ENCODE data around the gene DEPDC1B. TPM values are rescaled to one million over a fixed set of nuclear protein-coding genes. Genes with fewer than 3 reads are reported as not detected.

The DEPDC1B gene
- total RNA-seq, 6 experiments from 2014 or later = 0.15 to 0.98 (median 0.47) TPM; not detected in 1

DNA sequence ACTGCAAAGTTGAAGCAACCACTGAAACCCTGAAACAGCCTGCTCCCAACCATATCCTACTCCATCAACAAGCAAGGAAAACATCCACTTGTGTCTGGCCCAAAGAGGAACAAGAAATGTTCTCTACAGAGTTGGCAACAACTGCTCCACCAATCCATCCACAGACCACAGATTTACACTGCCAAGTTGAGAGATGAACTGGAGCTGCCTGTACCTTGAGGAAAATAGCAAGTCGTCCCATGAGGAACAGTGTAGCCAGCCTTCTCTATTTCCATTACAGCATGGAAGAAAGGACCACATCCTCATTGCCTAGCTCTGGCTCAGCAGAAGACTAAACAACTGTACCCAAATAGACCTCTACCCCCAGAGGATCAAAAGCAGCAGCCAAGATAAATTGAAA is 60.4 kb downstream of the DEPDC1B start:
- H3K27me3 ChIP-seq = no peaks in the 10 kb centered on the region
- TF ChIP-seq, protein P1, sequence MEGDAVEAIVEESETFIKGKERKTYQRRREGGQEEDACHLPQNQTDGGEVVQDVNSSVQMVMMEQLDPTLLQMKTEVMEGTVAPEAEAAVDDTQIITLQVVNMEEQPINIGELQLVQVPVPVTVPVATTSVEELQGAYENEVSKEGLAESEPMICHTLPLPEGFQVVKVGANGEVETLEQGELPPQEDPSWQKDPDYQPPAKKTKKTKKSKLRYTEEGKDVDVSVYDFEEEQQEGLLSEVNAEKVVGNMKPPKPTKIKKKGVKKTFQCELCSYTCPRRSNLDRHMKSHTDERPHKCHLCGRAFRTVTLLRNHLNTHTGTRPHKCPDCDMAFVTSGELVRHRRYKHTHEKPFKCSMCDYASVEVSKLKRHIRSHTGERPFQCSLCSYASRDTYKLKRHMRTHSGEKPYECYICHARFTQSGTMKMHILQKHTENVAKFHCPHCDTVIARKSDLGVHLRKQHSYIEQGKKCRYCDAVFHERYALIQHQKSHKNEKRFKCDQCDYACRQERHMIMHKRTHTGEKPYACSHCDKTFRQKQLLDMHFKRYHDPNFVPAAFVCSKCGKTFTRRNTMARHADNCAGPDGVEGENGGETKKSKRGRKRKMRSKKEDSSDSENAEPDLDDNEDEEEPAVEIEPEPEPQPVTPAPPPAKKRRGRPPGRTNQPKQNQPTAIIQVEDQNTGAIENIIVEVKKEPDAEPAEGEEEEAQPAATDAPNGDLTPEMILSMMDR (IDR thresholded peaks at IDR 0.05) = no peak
- no peak for TF ChIP-seq POLR2A (IDR thresholded peaks at IDR 0.05)
- H3K36me3 ChIP-seq = no peaks in the 10 kb centered on the region
- ATAC-seq = no peak
- H3K4me3 ChIP-seq = no peak overlapping the region
- no CpG with 5 or more reads among the region's 1 CpG for WGBS (ENCODE audit: insufficient coverage, low coverage, low lambda C conversion rate, missing lambda C conversion rate)
- no peak for DNase-seq
- intact Hi-C loops (cut with DNase I) = no loop called here
- no peaks in the 10 kb centered on the region for H3K4me1 ChIP-seq
- no peaks in the 10 kb centered on the region for H3K9me3 ChIP-seq
- no peak overlapping the region for H3K27ac ChIP-seq

DNA sequence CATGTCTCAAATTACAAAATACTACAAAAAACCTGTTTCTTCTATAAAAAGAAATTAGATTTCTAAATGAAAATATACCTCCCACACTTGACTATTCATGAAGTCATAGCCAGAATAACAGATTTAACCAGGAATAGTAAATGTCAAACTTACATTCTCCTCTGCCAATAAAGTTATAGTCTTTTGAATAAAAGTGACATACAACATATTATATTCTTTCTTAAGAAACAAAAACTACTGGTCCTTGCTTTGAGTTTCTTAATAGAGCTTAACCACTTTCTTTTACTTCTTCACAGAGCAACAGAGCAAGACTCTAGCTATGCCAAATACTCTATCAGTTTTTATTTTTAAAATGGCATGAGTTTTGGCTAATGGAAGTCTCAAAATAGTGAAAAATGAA is 61.7 kb downstream of the DEPDC1B start:
- no peak for TF ChIP-seq POLR2A (IDR thresholded peaks at IDR 0.05)
- TF ChIP-seq, protein P1 (IDR thresholded peaks at IDR 0.05) = no peak
- intact Hi-C loops (cut with DNase I) = no loop called here

DNA sequence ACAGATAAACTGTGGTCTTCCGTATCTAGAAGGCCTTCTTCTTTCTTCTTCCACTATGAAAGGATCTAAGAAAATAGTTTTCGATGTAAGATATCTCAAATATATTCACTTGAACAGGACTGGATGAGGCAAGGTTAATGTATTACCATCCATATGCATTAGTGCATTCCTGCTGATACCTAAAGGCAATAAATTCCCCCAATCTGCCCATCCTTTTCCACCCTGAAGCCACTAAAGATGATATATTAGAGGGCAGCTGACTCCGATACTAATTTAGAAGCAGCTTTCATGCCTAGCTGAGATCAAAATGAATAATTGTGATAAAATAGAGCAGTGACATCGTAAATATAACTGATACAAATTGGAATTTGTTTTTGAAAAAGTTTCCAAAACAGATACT is 63.3 kb downstream of the DEPDC1B start:
- intact Hi-C loops (cut with DNase I) = no loop called here
- H3K9me3 ChIP-seq = no peaks in the 10 kb centered on the region
- H3K4me1 ChIP-seq = no peaks in the 10 kb centered on the region
- 94% methylated on average over 4 of the region's 4 CpGs for WGBS (ENCODE audit: insufficient coverage, low coverage, low lambda C conversion rate, missing lambda C conversion rate)
- H3K4me3 ChIP-seq = no peak overlapping the region
- DNase-seq (no peak), ATAC-seq (no peak)
- H3K36me3 ChIP-seq = no peaks in the 10 kb centered on the region
- H3K27ac ChIP-seq = no peak overlapping the region
- TF ChIP-seq, protein P1 (IDR thresholded peaks at IDR 0.05) = no peak
- TF ChIP-seq POLR2A (IDR thresholded peaks at IDR 0.05) = no peak
- no peaks in the 10 kb centered on the region for H3K27me3 ChIP-seq

More for the DNA sequence above, 61.7 kb downstream of the DEPDC1B start:
- no peak for ATAC-seq
- H3K9me3 ChIP-seq = no peaks in the 10 kb centered on the region
- no peak overlapping the region for H3K4me3 ChIP-seq
- no peak overlapping the region for H3K27ac ChIP-seq
- H3K27me3 ChIP-seq = no peaks in the 10 kb centered on the region
- H3K4me1 ChIP-seq = no peaks in the 10 kb centered on the region
- H3K36me3 ChIP-seq = no peaks in the 10 kb centered on the region
- no peak for DNase-seq

DNA sequence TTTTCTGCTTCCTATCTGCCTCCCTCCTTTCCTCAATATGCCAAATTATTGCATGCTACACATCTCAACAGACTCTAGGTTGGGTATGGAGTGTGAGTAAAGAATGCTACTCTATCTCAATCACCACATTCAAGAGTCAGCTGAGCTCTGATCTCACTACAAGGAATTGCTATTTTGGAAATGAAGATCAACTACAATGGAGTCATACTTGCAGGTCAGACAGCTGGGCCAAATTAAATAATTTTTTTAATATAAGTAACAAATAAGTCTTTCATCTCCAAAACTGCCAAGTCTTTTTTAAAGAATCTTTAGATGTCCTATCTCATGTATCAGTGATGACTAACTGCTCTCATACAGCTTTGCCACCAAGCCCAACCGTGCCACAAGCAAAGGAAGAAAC is 64.0 kb downstream of the DEPDC1B start:
- H3K9me3 ChIP-seq = no peaks in the 10 kb centered on the region
- ATAC-seq (no peak), DNase-seq (no peak)
- no peak overlapping the region for H3K4me3 ChIP-seq
- intact Hi-C loops (cut with DNase I) = no loop called here
- H3K36me3 ChIP-seq = no peaks in the 10 kb centered on the region
- no peaks in the 10 kb centered on the region for H3K4me1 ChIP-seq
- no peaks in the 10 kb centered on the region for H3K27me3 ChIP-seq
- WGBS (ENCODE audit: insufficient coverage, low coverage, low lambda C conversion rate, missing lambda C conversion rate) = 100% methylated on average over 1 of the region's 1 CpG
- H3K27ac ChIP-seq = no peak overlapping the region
- TF ChIP-seq, protein P1 (IDR thresholded peaks at IDR 0.05) = no peak
- no peak for TF ChIP-seq POLR2A (IDR thresholded peaks at IDR 0.05)

DNA sequence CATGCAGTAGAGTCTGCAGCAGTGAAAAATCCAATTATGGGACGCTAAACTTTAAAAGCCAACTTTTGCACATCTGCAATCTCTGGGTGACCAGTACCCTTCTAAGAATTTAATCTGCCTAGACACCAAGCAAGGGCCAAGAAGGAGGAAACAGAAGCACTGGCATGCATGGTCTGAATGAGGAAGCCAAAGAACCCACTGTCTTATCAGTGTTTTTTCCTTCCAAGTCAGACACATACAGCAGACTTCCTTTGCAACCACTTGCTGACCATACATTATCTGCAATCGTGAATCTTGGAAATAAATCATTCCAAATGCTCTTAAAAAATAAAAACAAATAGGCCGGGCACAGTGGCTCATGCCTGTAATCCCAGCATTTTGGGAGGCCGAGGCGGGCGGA is 65.9 kb downstream of the DEPDC1B start:
- no peaks in the 10 kb centered on the region for H3K27me3 ChIP-seq
- no peak overlapping the region for H3K4me3 ChIP-seq
- TF ChIP-seq POLR2A (IDR thresholded peaks at IDR 0.05) = no peak
- TF ChIP-seq, protein P1 (IDR thresholded peaks at IDR 0.05) = no peak
- ATAC-seq = peak in 3 of 4 donors; percentile 59 to 62 (median 59)
- 54% methylated on average over 6 of the region's 6 CpGs for WGBS (ENCODE audit: insufficient coverage, low coverage, low lambda C conversion rate, missing lambda C conversion rate)
- H3K9me3 ChIP-seq = no peaks in the 10 kb centered on the region
- no peak overlapping the region for H3K27ac ChIP-seq
- no peaks in the 10 kb centered on the region for H3K4me1 ChIP-seq
- H3K36me3 ChIP-seq = no peaks in the 10 kb centered on the region
- no peak for DNase-seq
- intact Hi-C loops (cut with DNase I) = no loop called here
